K562 (cell line): ENCODE measurements around the gene LGR6. TPM values are rescaled to one million over a fixed set of nuclear protein-coding genes. Genes with fewer than 3 reads are reported as not detected.

Experiments
- C11orf30 ChIP-seq: fragments of 450-650 bp; IDR thresholded peaks from 2 replicates; pipeline ENCODE4 v1.6.1; 2016; ENCODE audit warnings: low read depth, mild to moderate bottlenecking
- CEBPB ChIP-seq: fragments of 450-650 bp; IDR thresholded peaks from 2 replicates; pipeline ENCODE4 v1.6.1; 2016; ENCODE audit warnings: missing genetic modification characterization, missing compliant biosample characterization
- ELF4 ChIP-seq: fragments of 450-650 bp; formaldehyde crosslinking; IDR thresholded peaks from 2 replicates; pipeline ENCODE4 v1.4.0; 2022; ENCODE audit warnings: missing genetic modification characterization
- ERF ChIP-seq: fragments of 450-650 bp; formaldehyde crosslinking; IDR thresholded peaks from 2 replicates; pipeline ENCODE4 v1.4.0; 2020; ENCODE audit warnings: mild to moderate bottlenecking, mixed read lengths
- HDAC1 ChIP-seq, 2 experiments: fragments of 450-650 bp; IDR thresholded peaks; 2 replicates each; pipeline ENCODE4 v1.6.1; 2016 to 2017; ENCODE audit warnings: inconsistent platforms in 1 of 2, mild to moderate bottlenecking in 1 of 2, moderate library complexity in 1 of 2
- HDAC6 ChIP-seq: IDR thresholded peaks from 2 replicates; pipeline ENCODE4 v1.6.1; 2012; ENCODE audit warnings: low read depth, mild to moderate bottlenecking, control low read depth, inconsistent platforms, low read length, moderate library complexity
- KAT7 ChIP-seq: sonication (generic); formaldehyde crosslinking; IDR thresholded peaks from 2 replicates; pipeline ENCODE4 v1.8.0; 2022; ENCODE audit warnings: missing genetic modification reagents, mild to moderate bottlenecking, borderline replicate concordance
- MAZ ChIP-seq, 2 experiments: fragments of 450-650 bp in 1 of 2; sonication (generic) in 1 of 2; formaldehyde crosslinking; IDR thresholded peaks in 1 of 2; conservative IDR thresholded peaks in 1 of 2; 2 replicates each; pipeline versions ENCODE4 v1.4.0 to v1.5.0; 2020; ENCODE audit warnings: mild to moderate bottlenecking in 1 of 2, missing genetic modification reagents in 1 of 2
- PRPF4 ChIP-seq: fragments of 200-400 bp; formaldehyde crosslinking; IDR thresholded peaks from one replicate; pipeline ENCODE4 v1.6.1; 2017; ENCODE audit warnings: low read length, low read depth, mild to moderate bottlenecking; ENCODE audit not compliant: insufficient read depth, poor library complexity, severe bottlenecking
- RAD21 ChIP-seq, 2 experiments: fragments of 250-450 bp in 1 of 2; fragments of 450-650 bp in 1 of 2; sonication (Bioruptor Pico) in 1 of 2; formaldehyde crosslinking in 1 of 2; IDR thresholded peaks in 1 of 2; conservative IDR thresholded peaks in 1 of 2; 2 replicates each; pipeline versions ENCODE4 v1.4.0 to v1.8.0; 2020 to 2022; ENCODE audit warnings: mild to moderate bottlenecking in 2 of 2, moderate library complexity in 1 of 2
- RFX1 ChIP-seq: fragments of 450-650 bp; IDR thresholded peaks from 2 replicates; pipeline ENCODE4 v1.6.1; 2016; ENCODE audit warnings: mild to moderate bottlenecking, moderate library complexity
- SMC3 ChIP-seq: conservative IDR thresholded peaks from 2 replicates; pipeline ENCODE4 v1.6.1; 2011; ENCODE audit warnings: low read depth, low read length, improper control_type of control experiment; ENCODE audit not compliant: insufficient read depth
- TEAD1 ChIP-seq, 2 experiments: fragments of 450-650 bp in 1 of 2; sonication (generic) in 1 of 2; formaldehyde crosslinking; IDR thresholded peaks; 2 replicates each; pipeline versions ENCODE4 v1.4.0 to v1.8.0; 2020 to 2022; ENCODE audit warnings: mild to moderate bottlenecking in 2 of 2, missing genetic modification reagents in 1 of 2
- XRCC5 ChIP-seq: fragments of 200-400 bp; formaldehyde crosslinking; IDR thresholded peaks from 2 replicates; pipeline ENCODE4 v1.6.1; 2017; ENCODE audit warnings: low read depth, mild to moderate bottlenecking, low read length
- ZNF76 ChIP-seq: fragments of 250-450 bp; sonication (Bioruptor Pico); IDR thresholded peaks from 2 replicates; pipeline ENCODE4 v1.4.0; 2020; ENCODE audit warnings: mild to moderate bottlenecking, moderate library complexity, borderline replicate concordance
- ZNF785 ChIP-seq: fragments of 250-450 bp; sonication (Bioruptor Pico); IDR thresholded peaks from 2 replicates; pipeline ENCODE4 v1.4.0; 2020; ENCODE audit warnings: mild to moderate bottlenecking
- polyA plus RNA-seq, 8 experiments: library from polyadenylated mRNA; depleted of rRNA in 4 of 8; stranded (reverse) in 5 of 8; unstranded in 3 of 8; fragments of >200 nt; fragmentation: Nextera tagmentation in 2 of 8; fragmentation: Illumina TruSeq in 1 of 8; extraction: Ambion mirVana in 2 of 8; extraction: Trizol in 1 of 8; gene quantifications; 2 replicates each; pipeline versions ENCODE4 v1.2.1 to v1.2.3, GENCODE V29; 2011 to 2014; ENCODE audit warnings: inconsistent platforms in 1 of 8, missing spikeins in 1 of 8
- total RNA-seq, 7 experiments: library from RNA; depleted of rRNA in 6 of 7; stranded (reverse); fragments of >200 nt in 6 of 7; fragmentation: Illumina TruSeq in 2 of 7; extraction: Trizol in 2 of 7; gene quantifications; 2 replicates each; pipeline versions ENCODE4 v1.2.1 to v1.2.3, GENCODE V29; 2011 to 2021; ENCODE audit warnings: low replicate concordance in 1 of 7
- TF ChIP-seq, protein P1 (sequence below): fragments of 250-450 bp; sonication (Bioruptor Pico); IDR thresholded peaks from 2 replicates; pipeline ENCODE4 v1.9.0; 2021; ENCODE audit warnings: mild to moderate bottlenecking
- TF ChIP-seq, protein P2 (sequence below), 3 experiments: IDR thresholded peaks in 2 of 3; conservative IDR thresholded peaks in 1 of 3; 2 replicates each; pipeline ENCODE4 v1.5.1; 2011 to 2012; ENCODE audit warnings: low read length in 3 of 3, mild to moderate bottlenecking in 3 of 3, control low read depth in 2 of 3, improper control_type of control experiment in 1 of 3, inconsistent platforms in 1 of 3, low read depth in 1 of 3, mixed read lengths in 1 of 3, moderate library complexity in 1 of 3; ENCODE audit not compliant: insufficient read depth in 2 of 3
- TF ChIP-seq, protein P3 (sequence below): IDR thresholded peaks from 2 replicates; pipeline ENCODE4 v1.6.1; 2016; ENCODE audit warnings: missing genetic modification characterization, missing compliant biosample characterization
- TF ChIP-seq, protein P4 (sequence below): fragments of 450-650 bp; IDR thresholded peaks from 2 replicates; pipeline ENCODE4 v1.6.1; 2014; ENCODE audit warnings: low read depth, mild to moderate bottlenecking, moderate library complexity, borderline replicate concordance

The LGR6 gene
- total and polyA plus RNA-seq, 9 of the 15 experiments (the other 6 are each of a cell fraction or from before 2014, with no cell fraction given), result 0.01 to 0.54 (median 0.17) TPM; not detected in 1

DNA sequence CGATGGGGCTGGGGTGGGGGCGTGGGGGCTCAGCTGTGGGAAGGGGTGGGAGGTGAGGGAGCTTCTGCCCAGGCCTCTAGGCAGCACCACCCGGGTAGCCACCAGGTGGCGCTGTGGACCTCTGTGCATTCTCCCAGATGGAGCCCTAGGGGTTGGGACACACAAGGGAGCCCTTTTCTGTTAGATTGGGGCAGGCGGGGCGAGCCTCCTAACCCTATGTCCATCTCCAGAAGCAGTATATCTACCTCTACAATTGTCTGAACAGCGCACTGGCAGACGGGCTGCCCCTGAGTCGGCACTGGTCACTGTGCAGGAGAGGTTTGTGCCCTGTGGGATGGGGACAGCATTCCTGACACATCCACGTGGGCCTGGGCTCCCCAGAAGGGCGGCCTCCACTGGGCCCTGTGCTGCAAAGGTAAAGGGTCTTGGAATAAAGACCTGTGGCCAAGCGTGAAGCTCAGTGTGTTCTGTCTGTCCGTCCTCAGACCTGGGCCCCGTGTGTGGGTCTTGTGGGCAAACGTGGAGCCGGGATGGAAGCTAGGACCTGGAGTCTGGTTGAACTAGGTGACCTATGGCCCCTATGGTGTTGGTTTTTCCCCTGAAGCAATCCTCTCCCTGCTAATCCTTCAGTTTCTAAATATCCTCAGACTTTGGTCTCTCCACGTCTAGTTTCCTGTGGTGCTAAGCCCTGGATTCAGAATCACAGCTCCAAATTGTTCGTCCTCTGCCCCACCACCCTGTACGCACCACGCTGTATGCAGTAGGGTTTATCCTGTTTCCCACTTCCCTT lies 4.4 kb upstream of the LGR6 start (continued):
- TF ChIP-seq MAZ (CRISPR knock-in tag; conservative IDR thresholded peaks at IDR 0.05 in 1 of 2, IDR thresholded peaks at IDR 0.05 in 1 of 2), result peak in 1 of 2 experiments; percentile 34; a peak in 1 of 4 replicates
- TF ChIP-seq PRPF4, result no peak
- peak; percentile 21 to 67; a peak in 2 of 4 replicates for TF ChIP-seq RAD21 (CRISPR knock-in tag; conservative IDR thresholded peaks at IDR 0.05 in 1 of 2, IDR thresholded peaks at IDR 0.05 in 1 of 2)
- TF ChIP-seq, protein P1, sequence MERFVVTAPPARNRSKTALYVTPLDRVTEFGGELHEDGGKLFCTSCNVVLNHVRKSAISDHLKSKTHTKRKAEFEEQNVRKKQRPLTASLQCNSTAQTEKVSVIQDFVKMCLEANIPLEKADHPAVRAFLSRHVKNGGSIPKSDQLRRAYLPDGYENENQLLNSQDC, result no peak
- no peak for TF ChIP-seq ELF4 (CRISPR knock-in tag)
- TF ChIP-seq, protein P2, sequence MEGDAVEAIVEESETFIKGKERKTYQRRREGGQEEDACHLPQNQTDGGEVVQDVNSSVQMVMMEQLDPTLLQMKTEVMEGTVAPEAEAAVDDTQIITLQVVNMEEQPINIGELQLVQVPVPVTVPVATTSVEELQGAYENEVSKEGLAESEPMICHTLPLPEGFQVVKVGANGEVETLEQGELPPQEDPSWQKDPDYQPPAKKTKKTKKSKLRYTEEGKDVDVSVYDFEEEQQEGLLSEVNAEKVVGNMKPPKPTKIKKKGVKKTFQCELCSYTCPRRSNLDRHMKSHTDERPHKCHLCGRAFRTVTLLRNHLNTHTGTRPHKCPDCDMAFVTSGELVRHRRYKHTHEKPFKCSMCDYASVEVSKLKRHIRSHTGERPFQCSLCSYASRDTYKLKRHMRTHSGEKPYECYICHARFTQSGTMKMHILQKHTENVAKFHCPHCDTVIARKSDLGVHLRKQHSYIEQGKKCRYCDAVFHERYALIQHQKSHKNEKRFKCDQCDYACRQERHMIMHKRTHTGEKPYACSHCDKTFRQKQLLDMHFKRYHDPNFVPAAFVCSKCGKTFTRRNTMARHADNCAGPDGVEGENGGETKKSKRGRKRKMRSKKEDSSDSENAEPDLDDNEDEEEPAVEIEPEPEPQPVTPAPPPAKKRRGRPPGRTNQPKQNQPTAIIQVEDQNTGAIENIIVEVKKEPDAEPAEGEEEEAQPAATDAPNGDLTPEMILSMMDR (IDR thresholded peaks at IDR 0.05 in 2 of 3, conservative IDR thresholded peaks at IDR 0.05 in 1 of 3; ENCODE audit: insufficient read depth in 2 of 3, low read depth in 1 of 3, low read length in 3 of 3), result peak; percentile 66 to 86 (median 76)
- TF ChIP-seq XRCC5, result no peak
- TF ChIP-seq HDAC6, result no peak
- no peak for TF ChIP-seq HDAC1 (IDR thresholded peaks at IDR 0.05)
- TF ChIP-seq, protein P3, sequence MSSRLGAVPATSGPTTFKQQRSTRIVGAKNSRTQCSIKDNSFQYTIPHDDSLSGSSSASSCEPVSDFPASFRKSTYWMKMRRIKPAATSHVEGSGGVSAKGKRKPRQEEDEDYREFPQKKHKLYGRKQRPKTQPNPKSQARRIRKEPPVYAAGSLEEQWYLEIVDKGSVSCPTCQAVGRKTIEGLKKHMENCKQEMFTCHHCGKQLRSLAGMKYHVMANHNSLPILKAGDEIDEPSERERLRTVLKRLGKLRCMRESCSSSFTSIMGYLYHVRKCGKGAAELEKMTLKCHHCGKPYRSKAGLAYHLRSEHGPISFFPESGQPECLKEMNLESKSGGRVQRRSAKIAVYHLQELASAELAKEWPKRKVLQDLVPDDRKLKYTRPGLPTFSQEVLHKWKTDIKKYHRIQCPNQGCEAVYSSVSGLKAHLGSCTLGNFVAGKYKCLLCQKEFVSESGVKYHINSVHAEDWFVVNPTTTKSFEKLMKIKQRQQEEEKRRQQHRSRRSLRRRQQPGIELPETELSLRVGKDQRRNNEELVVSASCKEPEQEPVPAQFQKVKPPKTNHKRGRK (tag), result no peak
- no peak; a peak in 1 of 4 replicates for TF ChIP-seq TEAD1 (CRISPR knock-in tag; IDR thresholded peaks at IDR 0.05)
- no peak for TF ChIP-seq ZNF76 (CRISPR knock-in tag)
- TF ChIP-seq KAT7, result no peak
- no peak for TF ChIP-seq C11orf30
- TF ChIP-seq, protein P4, sequence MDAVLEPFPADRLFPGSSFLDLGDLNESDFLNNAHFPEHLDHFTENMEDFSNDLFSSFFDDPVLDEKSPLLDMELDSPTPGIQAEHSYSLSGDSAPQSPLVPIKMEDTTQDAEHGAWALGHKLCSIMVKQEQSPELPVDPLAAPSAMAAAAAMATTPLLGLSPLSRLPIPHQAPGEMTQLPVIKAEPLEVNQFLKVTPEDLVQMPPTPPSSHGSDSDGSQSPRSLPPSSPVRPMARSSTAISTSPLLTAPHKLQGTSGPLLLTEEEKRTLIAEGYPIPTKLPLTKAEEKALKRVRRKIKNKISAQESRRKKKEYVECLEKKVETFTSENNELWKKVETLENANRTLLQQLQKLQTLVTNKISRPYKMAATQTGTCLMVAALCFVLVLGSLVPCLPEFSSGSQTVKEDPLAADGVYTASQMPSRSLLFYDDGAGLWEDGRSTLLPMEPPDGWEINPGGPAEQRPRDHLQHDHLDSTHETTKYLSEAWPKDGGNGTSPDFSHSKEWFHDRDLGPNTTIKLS, result no peak
- no peak for TF ChIP-seq ERF (CRISPR knock-in tag)
- no peak for TF ChIP-seq CEBPB
- no peak for TF ChIP-seq RFX1
- peak; percentile 40; the same call in 1 of the 2 replicates for TF ChIP-seq SMC3
- TF ChIP-seq ZNF785, result no peak
